ENCODE measurements around the gene B4GAT1.

- TF ChIP-seq KDM5B (IDR thresholded peaks at IDR 0.05; ENCODE audit: insufficient replicate concordance, low read depth, low read length): no peak
- TF ChIP-seq CTCF (IDR thresholded peaks at IDR 0.05 in 2 of 3, conservative IDR thresholded peaks at IDR 0.05 in 1 of 3; ENCODE audit: insufficient read depth in 2 of 3, low read depth in 1 of 3, low read length in 3 of 3): no peak
- no peak for TF ChIP-seq SP1 (CRISPR knock-in tag; IDR thresholded peaks at IDR 0.05)
- TF ChIP-seq NRF1 (conservative IDR thresholded peaks at IDR 0.05 in 1 of 2, IDR thresholded peaks at IDR 0.05 in 1 of 2): no peak
- no peak for TF ChIP-seq RAD21 (CRISPR knock-in tag; conservative IDR thresholded peaks at IDR 0.05 in 1 of 2, IDR thresholded peaks at IDR 0.05 in 1 of 2)
These were observed 10.1 kb downstream of the B4GAT1 start for GRCh38 chr11:66337103-66337899.
